Spleen (tissue), 3 donors: ENCODE measurements around the gene TMEM220.

Source experiments
- POLR2A ChIP-seq, 3 donors: fragments of 450-650 bp; IDR thresholded peaks; one replicate each; pipeline ENCODE4 v1.5.1; 2017; ENCODE audit warnings: antibody characterized with exemption in 3 of 3, mild to moderate bottlenecking in 1 of 3
- POLR2AphosphoS5 ChIP-seq, 3 donors: sonication (generic); formaldehyde crosslinking; IDR thresholded peaks; one replicate each; pipeline ENCODE4 v1.5.1; 2017; ENCODE audit warnings: antibody characterized with exemption in 3 of 3

DNA sequence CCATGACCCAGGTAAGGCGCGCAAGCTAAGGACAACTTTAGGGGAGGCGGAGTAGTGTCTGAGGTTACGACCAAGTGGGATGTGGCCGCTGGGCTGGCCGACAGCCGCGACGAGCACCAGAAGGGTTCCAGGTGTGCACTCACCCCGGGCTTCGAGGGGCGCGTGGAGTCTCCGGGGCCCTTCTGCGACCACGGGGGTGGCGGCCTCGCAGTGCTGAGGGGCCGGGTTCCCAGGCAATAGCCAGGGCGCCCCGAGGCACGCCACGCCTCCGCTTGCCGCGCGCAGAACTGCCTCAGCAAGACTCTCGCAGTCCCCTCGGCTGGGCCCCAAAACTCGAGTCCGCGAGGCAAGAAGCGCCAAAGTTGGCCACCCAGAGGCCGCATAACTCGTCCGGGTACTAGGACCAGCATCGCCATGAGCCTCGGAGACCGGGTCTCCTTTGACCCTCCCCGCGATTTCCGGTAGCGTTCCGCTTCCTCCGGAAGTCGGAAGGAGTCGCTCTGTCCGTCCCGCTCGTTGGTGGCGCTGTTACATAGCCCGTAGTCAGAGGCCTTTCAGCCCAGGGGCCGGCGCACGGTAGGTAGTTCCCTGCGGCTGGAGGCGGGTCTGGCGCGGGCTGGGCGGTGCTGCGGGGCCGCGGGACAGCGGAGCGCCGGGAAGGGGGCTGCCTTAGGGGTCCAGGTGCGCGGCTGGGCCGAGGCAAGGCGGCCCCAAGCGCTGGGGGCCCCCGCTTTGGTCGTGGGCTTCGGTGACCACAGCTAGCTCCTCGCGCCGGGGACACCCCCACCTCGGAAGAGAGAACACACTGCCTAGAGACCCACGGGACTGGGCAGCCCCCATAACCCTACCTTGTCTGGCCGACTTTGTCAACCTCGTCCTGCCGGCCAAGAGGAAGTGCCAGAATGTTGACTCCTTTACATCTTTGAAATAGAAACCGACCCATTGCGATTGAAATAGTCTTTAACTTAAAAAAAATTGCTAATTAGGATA, 32.4 kb downstream of the TMEM220 start, which contains the start of the genes ADPRM and SCO1:
- peak; percentile 98 to 99 (median 99) for TF ChIP-seq POLR2AphosphoS5 (IDR thresholded peaks at IDR 0.05)
- TF ChIP-seq POLR2A (IDR thresholded peaks at IDR 0.05): peak; percentile 86 to 94 (median 93)
